Type B pancreatic cell (in vitro differentiated cells): ENCODE measurements around the gene GZF1. TPM values are rescaled to one million over a fixed set of nuclear protein-coding genes. Genes with fewer than 3 reads are reported as not detected.

Experiments
- DNase-seq: peaks from one replicate; pipeline ENCODE4 v3.0.0; 2021; ENCODE audit warnings: mixed read lengths; ENCODE audit not compliant: unreplicated experiment; ENCODE audit errors: extremely low spot score
- H3K27ac Mint-ChIP-seq: 2 replicates; pipeline ENCODE4 v1.8.0; 2021; ENCODE audit warnings: mild to moderate bottlenecking, mixed read lengths
- H3K27me3 Mint-ChIP-seq: 2 replicates; pipeline ENCODE4 v1.8.0; 2021; ENCODE audit warnings: mixed read lengths
- H3K36me3 Mint-ChIP-seq: 2 replicates; pipeline ENCODE4 v1.8.0; 2021; ENCODE audit warnings: mixed read lengths
- H3K4me1 Mint-ChIP-seq: one replicate; pipeline ENCODE4 v1.8.0; 2021; ENCODE audit warnings: mixed read lengths; ENCODE audit not compliant: unreplicated experiment
- H3K4me3 Mint-ChIP-seq: 2 replicates; pipeline ENCODE4 v1.8.0; 2021; ENCODE audit warnings: mild to moderate bottlenecking, mixed read lengths
- H3K9me3 Mint-ChIP-seq: 2 replicates; pipeline ENCODE4 v1.8.0; 2021; ENCODE audit warnings: mixed read lengths
- CTCF ChIP-seq: fragments of 200-600 bp; sonication (generic); conservative IDR thresholded peaks from 2 replicates; pipeline ENCODE4 v1.5.0; 2021; ENCODE audit warnings: antibody characterized with exemption, mild to moderate bottlenecking
- total RNA-seq: library from RNA; stranded (reverse); gene quantifications from 2 replicates; pipeline ENCODE4 v1.2.1, GENCODE V29; 2021; ENCODE audit warnings: low replicate concordance

Gene GZF1
- total RNA-seq, 1 donor from 2014 or later, result 13.4 TPM

DNA sequence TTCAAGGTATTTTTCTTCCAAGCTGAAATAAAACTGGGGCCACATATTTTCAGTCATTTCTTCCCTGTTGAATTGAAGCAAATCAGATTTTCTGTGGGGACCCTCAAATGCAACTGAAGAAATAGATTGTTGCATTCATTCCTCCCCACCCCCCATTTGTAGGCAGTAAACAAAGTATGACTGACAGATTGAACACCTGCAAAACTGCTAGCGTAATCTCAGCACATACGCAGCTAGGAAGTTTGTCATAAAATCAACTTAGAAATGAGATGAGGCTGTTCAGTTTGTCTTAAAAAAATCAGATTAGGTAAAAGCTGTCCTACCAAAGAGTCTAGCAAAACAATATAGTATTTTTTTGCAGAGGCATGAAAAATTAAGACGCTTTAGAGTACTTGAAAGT, 8.9 kb downstream of the GZF1 start:
- Mint-ChIP-seq H3K27ac (no peak overlapping the region), H3K36me3 (peaks cover 35% of the 10 kb centered on the region), H3K4me1 (peaks cover 18% of the 10 kb centered on the region), H3K9me3 (no peaks in the 10 kb centered on the region), H3K27me3 (no peaks in the 10 kb centered on the region), H3K4me3 (no peak overlapping the region)
- DNase-seq, result no peak
- TF ChIP-seq CTCF, result no peak

GRCh38 chr20:23371496-23371895, 9.5 kb downstream of the GZF1 start:
- Mint-ChIP-seq H3K4me3 (no peak overlapping the region), H3K36me3 (peaks cover 38% of the 10 kb centered on the region), H3K27ac (no peak overlapping the region), H3K27me3 (no peaks in the 10 kb centered on the region), H3K4me1 (peaks cover 13% of the 10 kb centered on the region), H3K9me3 (no peaks in the 10 kb centered on the region)
- DNase-seq, result no peak
- no peak for TF ChIP-seq CTCF

DNA sequence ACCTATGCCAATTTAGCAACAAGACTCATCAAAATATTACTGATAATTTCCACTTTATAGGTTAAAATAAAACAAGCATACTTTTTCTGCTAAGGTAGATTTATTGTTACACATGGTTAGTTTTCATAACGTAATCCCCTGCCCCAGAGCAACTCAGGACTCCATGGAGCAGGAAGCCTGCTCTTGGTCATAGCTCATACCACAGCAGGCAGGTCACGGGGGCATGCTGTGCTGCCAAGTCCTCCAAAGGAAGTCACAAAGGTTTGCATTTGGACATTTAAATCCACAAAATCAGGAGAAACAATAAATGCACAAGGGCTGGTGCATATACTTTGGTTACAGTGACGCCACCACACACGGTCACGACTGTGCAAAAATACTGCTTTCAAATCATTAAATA, 12.5 kb downstream of the GZF1 start:
- H3K36me3 Mint-ChIP-seq, result peaks cover 43% of the 10 kb centered on the region
- no peak overlapping the region for H3K4me3 Mint-ChIP-seq
- TF ChIP-seq CTCF, result no peak
- H3K9me3 Mint-ChIP-seq, result no peaks in the 10 kb centered on the region
- no peaks in the 10 kb centered on the region for H3K4me1 Mint-ChIP-seq
- no peak overlapping the region for H3K27ac Mint-ChIP-seq
- no peaks in the 10 kb centered on the region for H3K27me3 Mint-ChIP-seq
- no peak for DNase-seq

DNA sequence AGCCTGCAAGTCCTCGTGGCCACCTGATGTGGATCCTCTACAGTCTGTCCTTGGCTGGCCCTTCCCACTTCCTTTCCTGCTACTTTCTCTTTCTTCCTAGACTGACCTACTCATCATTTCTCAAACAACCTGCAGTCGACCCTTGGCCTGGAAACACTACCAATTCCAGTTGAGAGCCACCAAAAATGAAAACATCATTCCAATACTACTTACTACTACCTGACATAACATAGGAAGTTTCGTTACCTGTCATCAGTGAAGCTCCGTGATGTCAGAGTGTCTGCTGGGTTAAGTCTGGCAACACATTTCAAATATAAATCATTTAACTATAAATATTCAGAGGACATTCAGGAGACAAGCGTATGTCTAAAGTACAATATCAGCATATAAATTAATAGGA, 13.8 kb downstream of the GZF1 start:
- H3K27me3 Mint-ChIP-seq, result no peaks in the 10 kb centered on the region
- no peaks in the 10 kb centered on the region for H3K9me3 Mint-ChIP-seq
- no peak overlapping the region for H3K4me3 Mint-ChIP-seq
- H3K27ac Mint-ChIP-seq, result no peak overlapping the region
- H3K36me3 Mint-ChIP-seq, result peaks cover 39% of the 10 kb centered on the region
- no peak for TF ChIP-seq CTCF
- H3K4me1 Mint-ChIP-seq, result no peaks in the 10 kb centered on the region
- no peak for DNase-seq

DNA sequence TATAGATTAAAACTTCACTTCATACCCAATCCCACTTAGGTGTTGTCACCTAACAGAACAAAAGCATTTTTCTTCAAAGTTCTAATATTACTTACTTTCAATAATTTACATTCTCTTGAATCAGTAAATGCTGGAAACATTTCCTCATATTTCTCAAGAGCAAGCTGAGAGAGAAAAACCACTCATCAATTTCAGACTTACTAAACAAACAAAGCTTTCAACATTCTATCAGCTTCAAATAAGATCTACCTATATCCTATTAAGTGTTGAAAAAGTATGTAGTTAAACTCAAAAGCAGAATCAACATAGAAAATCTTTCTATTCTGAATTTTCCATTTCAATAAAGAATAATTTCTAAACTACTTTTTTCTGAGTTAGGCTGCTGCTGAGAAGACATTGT, 17.8 kb downstream of the GZF1 start:
- Mint-ChIP-seq H3K27ac (no peak overlapping the region), H3K4me1 (no peaks in the 10 kb centered on the region), H3K27me3 (no peaks in the 10 kb centered on the region), H3K4me3 (no peak overlapping the region), H3K9me3 (peaks cover 5% of the 10 kb centered on the region), H3K36me3 (peaks cover 46% of the 10 kb centered on the region)
- no peak for DNase-seq
- no peak for TF ChIP-seq CTCF

GRCh38 chr20:23381876-23382275, 19.9 kb downstream of the GZF1 start:
- Mint-ChIP-seq H3K9me3 (peaks cover 5% of the 10 kb centered on the region), H3K36me3 (peaks cover 39% of the 10 kb centered on the region), H3K27ac (no peak overlapping the region), H3K4me3 (no peak overlapping the region), H3K27me3 (no peaks in the 10 kb centered on the region), H3K4me1 (no peaks in the 10 kb centered on the region)
- TF ChIP-seq CTCF, result no peak
- DNase-seq, result no peak
